Left ventricle myocardium inferior (tissue), 1 donor: ENCODE results near the gene PDE4C. TPM values are rescaled to one million over a fixed set of nuclear protein-coding genes. Genes with fewer than 3 reads are reported as not detected.

Experiments used
- DNase-seq: peaks from one replicate; pipeline ENCODE4 v3.0.0-alpha.2; 2020
- H3K27ac ChIP-seq: fragments of 200-600 bp; replicated peaks from 2 replicates; pipeline ENCODE4 v1.8.0; 2021
- H3K27me3 ChIP-seq: fragments of 200-600 bp; 2 replicates; pipeline ENCODE4 v1.8.0; 2021; ENCODE audit warnings: low read depth
- H3K36me3 ChIP-seq: fragments of 200-600 bp; 2 replicates; pipeline ENCODE4 v1.8.0; 2021
- H3K4me1 ChIP-seq: fragments of 200-600 bp; 2 replicates; pipeline ENCODE4 v1.8.0; 2021
- H3K4me3 ChIP-seq: fragments of 200-600 bp; 2 replicates; pipeline ENCODE4 v1.8.0; 2021; ENCODE audit warnings: mild to moderate bottlenecking, moderate library complexity
- H3K9me3 ChIP-seq: fragments of 200-600 bp; replicated peaks from 2 replicates; pipeline ENCODE4 v1.8.0; 2021
- intact Hi-C: fragments of 100-400 bp; cut with micrococcal nuclease; formaldehyde crosslinking; loops from one replicate; pipeline ENCODE4 v1.11.0; 2022
- total RNA-seq: library from RNA; stranded (reverse); fragmentation: NEBNext Ultra II Directional; extraction: Animal tissue kit (Norgen Biotek cat#: 25700); gene quantifications from one replicate; pipeline ENCODE4 v1.2.1, GENCODE V29; 2021
- TF ChIP-seq, protein P1 (sequence below): fragments of 200-600 bp; IDR thresholded peaks from 2 replicates; pipeline ENCODE4 v1.8.0; 2021; ENCODE audit warnings: antibody characterized with exemption, mild to moderate bottlenecking, borderline replicate concordance
- donor health status: DM: no; HTN: yes; CAD: no; lungs with severe emphysema.

The PDE4C gene
- total RNA-seq, 1 donor from 2014 or later, result 2.4 TPM

DNA sequence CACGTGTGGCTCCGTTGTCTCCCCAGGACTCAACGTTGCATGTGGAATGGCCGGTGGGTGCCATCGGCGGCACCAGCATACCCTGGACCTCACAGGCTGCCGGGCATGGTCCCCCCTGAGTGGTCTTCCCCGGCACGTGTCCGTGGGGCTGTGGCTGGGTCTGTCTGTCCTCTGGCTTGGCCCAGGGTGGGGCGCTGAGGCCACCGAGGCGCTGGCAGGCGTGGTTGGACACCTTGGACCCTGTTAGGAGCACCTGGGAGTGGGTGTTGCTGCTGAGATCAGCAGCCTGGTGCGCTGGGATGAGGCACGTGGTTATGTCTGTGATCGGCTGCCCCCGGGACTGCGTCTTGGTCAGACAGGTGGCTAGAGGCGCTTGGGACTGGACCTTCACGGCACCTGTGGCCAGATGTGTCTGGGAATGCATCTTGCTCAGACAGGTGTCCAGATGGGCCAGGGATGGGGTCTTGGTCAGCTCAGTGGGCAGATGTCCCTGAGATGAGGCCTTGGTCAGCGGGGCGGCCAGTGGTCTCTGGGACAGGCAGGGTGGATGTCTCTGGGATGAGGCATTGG lies 38.8 kb upstream of the PDE4C start:
- DNase-seq, result no peak
- intact Hi-C loops, result no loop called here
- H3K36me3 ChIP-seq, result no peaks in the 10 kb centered on the region

DNA sequence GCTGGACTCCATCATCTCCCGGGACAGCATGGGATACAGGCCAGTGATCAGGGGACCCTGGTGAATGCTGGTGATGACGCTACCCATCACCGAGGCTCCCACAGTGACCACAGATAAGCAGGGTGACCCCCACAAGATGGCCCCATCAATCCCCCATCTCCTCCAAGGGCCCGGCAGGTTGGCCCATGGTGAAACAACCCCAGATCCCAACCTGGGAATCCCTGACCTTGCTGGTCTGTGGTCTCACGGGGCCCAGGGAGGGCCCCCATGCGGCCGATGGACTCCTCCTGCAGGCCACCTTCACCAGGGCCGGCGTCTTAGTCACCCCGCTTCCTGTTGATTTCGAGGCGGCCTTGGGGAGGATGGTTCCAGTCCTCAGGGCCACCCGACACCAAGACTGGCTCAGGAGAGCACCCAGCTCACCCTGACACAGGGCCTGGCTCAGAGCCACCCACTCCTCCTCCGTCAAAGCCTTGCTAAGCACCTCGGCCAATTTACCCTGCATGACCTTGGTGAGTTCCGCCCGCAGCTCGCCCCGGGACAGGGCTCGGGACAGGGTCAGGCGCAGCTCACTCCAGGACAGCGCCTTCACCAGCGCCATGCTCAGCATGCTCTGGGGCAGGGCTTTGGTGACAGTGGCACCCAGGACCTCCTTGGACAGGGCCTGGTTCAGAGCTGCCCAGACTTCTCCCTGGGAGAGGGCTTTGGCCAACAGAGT lies 38.1 kb upstream of the PDE4C start:
- no peak for DNase-seq
- TF ChIP-seq, protein P1, sequence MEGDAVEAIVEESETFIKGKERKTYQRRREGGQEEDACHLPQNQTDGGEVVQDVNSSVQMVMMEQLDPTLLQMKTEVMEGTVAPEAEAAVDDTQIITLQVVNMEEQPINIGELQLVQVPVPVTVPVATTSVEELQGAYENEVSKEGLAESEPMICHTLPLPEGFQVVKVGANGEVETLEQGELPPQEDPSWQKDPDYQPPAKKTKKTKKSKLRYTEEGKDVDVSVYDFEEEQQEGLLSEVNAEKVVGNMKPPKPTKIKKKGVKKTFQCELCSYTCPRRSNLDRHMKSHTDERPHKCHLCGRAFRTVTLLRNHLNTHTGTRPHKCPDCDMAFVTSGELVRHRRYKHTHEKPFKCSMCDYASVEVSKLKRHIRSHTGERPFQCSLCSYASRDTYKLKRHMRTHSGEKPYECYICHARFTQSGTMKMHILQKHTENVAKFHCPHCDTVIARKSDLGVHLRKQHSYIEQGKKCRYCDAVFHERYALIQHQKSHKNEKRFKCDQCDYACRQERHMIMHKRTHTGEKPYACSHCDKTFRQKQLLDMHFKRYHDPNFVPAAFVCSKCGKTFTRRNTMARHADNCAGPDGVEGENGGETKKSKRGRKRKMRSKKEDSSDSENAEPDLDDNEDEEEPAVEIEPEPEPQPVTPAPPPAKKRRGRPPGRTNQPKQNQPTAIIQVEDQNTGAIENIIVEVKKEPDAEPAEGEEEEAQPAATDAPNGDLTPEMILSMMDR, result no peak
- Histone ChIP-seq H3K9me3 (no peaks in the 10 kb centered on the region), H3K27ac (no peak overlapping the region), H3K27me3 (no peaks in the 10 kb centered on the region), H3K4me3 (no peak overlapping the region), H3K4me1 (no peaks in the 10 kb centered on the region), H3K36me3 (no peaks in the 10 kb centered on the region)
- intact Hi-C loops, result no loop called here

More for the DNA sequence above, 38.8 kb upstream of the PDE4C start:
- TF ChIP-seq, protein P1, result no peak
- Histone ChIP-seq H3K4me1 (no peaks in the 10 kb centered on the region), H3K4me3 (no peak overlapping the region), H3K27ac (no peak overlapping the region), H3K9me3 (no peaks in the 10 kb centered on the region), H3K27me3 (no peaks in the 10 kb centered on the region)

DNA sequence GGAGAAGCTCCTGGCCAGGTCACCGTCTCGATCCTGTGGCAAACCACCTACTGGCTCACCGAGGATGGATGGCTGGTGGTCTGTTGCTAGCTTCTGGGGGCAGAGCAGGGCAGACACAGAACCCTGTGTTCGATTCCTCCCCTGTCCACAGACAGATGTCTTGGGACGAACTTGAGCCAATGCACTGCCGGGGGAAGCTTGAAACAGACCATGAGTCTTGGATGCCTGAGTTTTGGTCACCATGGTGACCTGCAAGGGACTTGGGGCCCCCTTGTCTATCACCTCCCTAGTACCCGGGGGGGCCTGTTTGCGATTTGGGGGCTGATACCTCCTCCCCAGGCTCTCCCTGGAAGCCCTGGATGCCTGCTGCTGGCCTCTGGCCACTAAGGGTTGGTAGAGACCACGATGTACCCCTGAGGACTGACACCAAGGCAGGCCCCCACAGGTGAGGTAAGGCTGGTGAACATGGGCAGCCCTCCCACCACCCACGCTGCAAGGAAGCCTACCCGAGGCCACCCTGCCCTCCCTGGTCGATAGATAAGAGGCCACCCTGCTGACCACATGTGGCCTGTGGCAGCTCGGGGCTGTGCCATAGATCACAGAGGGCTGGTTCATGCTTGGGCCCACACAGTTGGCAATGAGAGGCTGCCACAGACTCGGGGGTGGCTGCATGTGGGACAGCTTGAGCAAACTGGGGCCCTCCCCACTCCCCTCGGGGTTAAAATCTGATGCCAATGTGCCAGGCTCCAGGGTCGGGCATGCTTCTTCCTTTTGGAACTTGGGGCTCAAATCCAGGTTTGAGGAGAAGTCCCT lies 37.3 kb upstream of the PDE4C start:
- DNase-seq, result no peak
- Histone ChIP-seq H3K4me1 (no peaks in the 10 kb centered on the region), H3K27me3 (no peaks in the 10 kb centered on the region), H3K36me3 (no peaks in the 10 kb centered on the region), H3K9me3 (no peaks in the 10 kb centered on the region), H3K4me3 (no peak overlapping the region), H3K27ac (no peak overlapping the region)
- TF ChIP-seq, protein P1, result no peak
- intact Hi-C loops, result no loop called here

DNA sequence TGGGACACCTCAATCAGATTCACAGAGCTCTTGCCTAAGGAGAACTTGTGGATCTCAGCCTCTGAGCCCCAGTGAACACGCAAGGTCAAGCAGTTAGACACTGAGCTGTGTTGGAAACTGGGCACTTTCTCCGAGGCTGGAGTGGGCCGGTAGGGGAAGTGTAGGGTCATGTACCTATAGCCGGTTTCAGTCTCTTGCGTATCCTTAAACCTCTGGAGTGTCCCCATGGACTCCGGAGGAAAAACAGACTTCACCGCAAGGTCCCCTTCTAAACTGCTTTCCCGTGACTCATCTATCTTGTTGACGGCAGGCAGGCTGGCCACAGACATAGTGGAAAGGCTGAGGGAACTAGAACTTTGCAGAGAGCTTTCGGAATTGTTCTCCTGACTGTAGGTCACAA lies 36.7 kb upstream of the PDE4C start:
- DNase-seq, result no peak
- intact Hi-C loops, result no loop called here
- Histone ChIP-seq H3K36me3 (no peaks in the 10 kb centered on the region), H3K4me1 (no peaks in the 10 kb centered on the region), H3K27ac (no peak overlapping the region), H3K4me3 (no peak overlapping the region), H3K27me3 (no peaks in the 10 kb centered on the region), H3K9me3 (no peaks in the 10 kb centered on the region)
- TF ChIP-seq, protein P1, result no peak

DNA sequence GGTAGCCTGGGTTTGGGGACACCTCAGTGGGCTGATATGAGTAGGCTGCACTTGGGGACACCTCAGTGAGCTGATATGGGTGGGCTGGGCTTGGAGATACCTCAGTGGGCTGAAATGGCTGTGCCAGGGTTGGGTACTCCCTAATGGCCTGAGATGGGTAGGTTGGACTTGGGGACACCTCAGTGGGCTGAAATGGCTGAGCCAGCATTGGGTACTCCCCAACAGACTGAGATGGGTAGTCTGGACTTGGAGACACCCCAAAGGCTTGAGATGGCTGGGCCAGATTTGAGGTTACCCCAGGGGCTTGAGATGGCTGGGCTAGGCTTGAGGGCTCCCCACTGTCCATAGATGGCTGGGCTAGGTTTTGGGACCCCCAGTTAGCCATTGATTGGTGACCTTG lies 35.9 kb upstream of the PDE4C start:
- DNase-seq, result no peak
- TF ChIP-seq, protein P1, result no peak
- Histone ChIP-seq H3K27ac (no peak overlapping the region), H3K4me3 (no peak overlapping the region), H3K27me3 (no peaks in the 10 kb centered on the region), H3K9me3 (no peaks in the 10 kb centered on the region), H3K4me1 (no peaks in the 10 kb centered on the region), H3K36me3 (no peaks in the 10 kb centered on the region)
- intact Hi-C loops, result no loop called here
